Sigmoid colon (tissue), 7 donors: Measurements from ENCODE around the gene GTF3C2. TPM values are rescaled to one million over a fixed set of nuclear protein-coding genes. Genes with fewer than 3 reads are reported as not detected.
"Not testable (repeated sequence)": the region's sequence is repeated elsewhere in the genome, so short reads cannot be mapped to it uniquely, and the experiment has no call there.

Experiments
- DNase-seq: peaks from one replicate; pipeline ENCODE4 v3.0.0-alpha.2; 2019
- H3K27ac ChIP-seq, 4 donors: fragments of 200-600 bp; sonication (generic); one replicate each; pipeline ENCODE4 v1.5.1; 2016 to 2019; ENCODE audit warnings: mild to moderate bottlenecking in 1 of 4
- H3K27me3 ChIP-seq, 3 donors: fragments of 200-600 bp; sonication (generic); one replicate each; pipeline ENCODE4 v1.5.1; 2019; ENCODE audit warnings: mild to moderate bottlenecking in 1 of 3
- H3K36me3 ChIP-seq, 4 donors: fragments of 200-600 bp; sonication (generic); one replicate each; pipeline ENCODE4 v1.5.1; 2016 to 2019
- H3K4me1 ChIP-seq, 4 donors: fragments of 200-600 bp; sonication (generic); one replicate each; pipeline ENCODE4 v1.5.1; 2017 to 2019
- H3K4me3 ChIP-seq, 4 donors: fragments of 200-600 bp; sonication (generic); one replicate each; pipeline ENCODE4 v1.5.1; 2017 to 2019; ENCODE audit warnings: mild to moderate bottlenecking in 2 of 4, moderate library complexity in 1 of 4
- H3K9me3 ChIP-seq, 4 donors: fragments of 200-600 bp in 3 of 4; sonication (generic) in 3 of 4; one replicate each; pipeline versions ENCODE4 v1.5.1 to v1.6.1; 2013 to 2019
- CTCF ChIP-seq, 4 experiments: fragments of 450-650 bp in 3 of 4; fragments of 200-600 bp in 1 of 4; IDR thresholded peaks; one replicate each; pipeline ENCODE4 v1.5.1; 2016 to 2019; ENCODE audit warnings: antibody characterized with exemption in 4 of 4, mild to moderate bottlenecking in 3 of 4, moderate library complexity in 2 of 4
- EP300 ChIP-seq, 4 donors: sonication (generic); formaldehyde crosslinking; IDR thresholded peaks; one replicate each; pipeline ENCODE4 v1.6.1; 2017; ENCODE audit warnings: antibody characterized with exemption in 4 of 4
- POLR2A ChIP-seq, 2 donors: fragments of 450-650 bp; IDR thresholded peaks; one replicate each; pipeline ENCODE4 v1.6.1; 2016; ENCODE audit warnings: antibody characterized with exemption in 2 of 2, mild to moderate bottlenecking in 2 of 2, moderate library complexity in 2 of 2
- POLR2AphosphoS5 ChIP-seq, 4 donors: sonication (generic); formaldehyde crosslinking; IDR thresholded peaks; one replicate each; pipeline ENCODE4 v1.6.1; 2017; ENCODE audit warnings: antibody characterized with exemption in 4 of 4
- WGBS, 2 donors: extraction: QIAGEN DNeasy Blood & Tissue Kit; methylation state at CpG; one replicate each; pipeline ENCODE4 v1.1.7; 2013; 5-methylcytosine and 5-hydroxymethylcytosine counted together
- intact Hi-C: fragments of 100-400 bp; cut with DNase I; formaldehyde crosslinking; loops from one replicate; pipeline ENCODE4 v1.15.1; 2023
- polyA plus RNA-seq, 3 donors: library from polyadenylated mRNA; stranded (reverse); fragments of 200-250 nt; gene quantifications; one replicate each; pipeline ENCODE4 v1.2.3, GENCODE V29; 2013
- total RNA-seq, 4 donors: library from RNA; depleted of rRNA; stranded (reverse); fragments of >200 nt; gene quantifications; one replicate each; pipeline ENCODE4 v1.1.0, GENCODE V29; 2016
- donor health status: healthy with polysubstance abuse.
- donor health status: Bipolar disorder and iron deficiency.
- donor health status: healthy.

GTF3C2 gene
- total and polyA plus RNA-seq, 7 donors, result 23.3 to 46.5 (median 29.3) TPM

GRCh38 chr2:27354597-27354927 lies 2.0 kb downstream of the GTF3C2 start:
- intact Hi-C loops, result loop anchor here (10.0 kb wide), 1 partner anchor 140 kb away; the partner anchor contains the start of genes ATRAID, CAD and SLC5A6
- no peak for DNase-seq
- H3K27me3 ChIP-seq, result no peaks in the 10 kb centered on the region
- 89 to 91% methylated on average over 7 of the region's 7 CpGs for WGBS, 2 donors
- no peak overlapping the region for H3K4me3 ChIP-seq
- no peak overlapping the region for H3K27ac ChIP-seq
- TF ChIP-seq CTCF (IDR thresholded peaks at IDR 0.05) (no peak), POLR2AphosphoS5 (IDR thresholded peaks at IDR 0.05) (no peak), POLR2A (IDR thresholded peaks at IDR 0.05) (no peak), EP300 (IDR thresholded peaks at IDR 0.05) (no peak)
- H3K36me3 ChIP-seq, result peaks cover 0 to 5% (median 0%) of the 10 kb centered on the region in 4 donors
- peaks cover 0 to 38% (median 34%) of the 10 kb centered on the region in 4 donors for H3K4me1 ChIP-seq
- H3K9me3 ChIP-seq, result no peaks in the 10 kb centered on the region

DNA sequence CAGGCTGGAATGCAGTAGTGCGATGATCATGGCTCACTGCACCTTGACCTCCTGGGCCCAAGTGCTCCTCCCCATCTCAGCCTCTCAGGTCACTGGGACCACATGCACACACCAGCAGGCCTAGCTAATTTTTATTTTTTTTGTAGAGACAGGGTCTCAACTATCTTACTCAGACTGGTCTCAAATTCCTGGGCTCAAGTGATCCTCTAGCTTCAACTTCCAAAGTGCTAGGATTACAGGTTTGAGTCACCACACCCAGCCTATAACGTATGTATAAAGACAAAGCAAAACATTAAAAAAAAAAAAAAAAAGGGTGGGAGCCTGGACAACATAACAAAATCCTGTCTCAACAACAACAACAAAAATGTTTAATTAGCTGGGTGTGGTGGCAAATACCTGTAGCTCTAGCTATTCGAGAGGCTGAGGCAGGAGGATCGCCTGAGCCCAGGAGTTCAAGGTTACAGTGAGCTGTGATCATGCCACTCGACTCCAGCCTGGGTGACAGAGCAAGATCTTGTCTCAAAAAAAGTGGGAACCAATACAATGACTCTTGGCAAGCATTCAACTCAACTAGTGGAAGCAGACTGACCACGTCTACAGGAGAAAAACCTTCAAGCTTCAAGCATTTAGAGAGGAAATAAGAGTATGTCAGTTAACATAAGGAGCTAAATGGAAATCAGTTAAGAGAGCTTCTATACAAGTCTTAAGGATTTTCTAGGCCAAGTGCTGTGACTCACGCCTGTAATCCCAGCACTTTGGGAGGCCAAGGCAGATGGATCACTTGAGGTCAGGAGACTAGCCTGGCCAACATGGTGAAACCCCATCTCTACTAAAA lies 2.6 kb downstream of the GTF3C2 start:
- Histone ChIP-seq H3K4me1 (peaks cover 0 to 38% (median 34%) of the 10 kb centered on the region in 4 donors), H3K27ac (no peak overlapping the region), H3K9me3 (no peaks in the 10 kb centered on the region), H3K36me3 (peaks cover 0 to 5% (median 0%) of the 10 kb centered on the region in 4 donors), H3K27me3 (no peaks in the 10 kb centered on the region), H3K4me3 (no peak overlapping the region)
- no peak for DNase-seq
- TF ChIP-seq POLR2A (IDR thresholded peaks at IDR 0.05), result no peak
- TF ChIP-seq POLR2AphosphoS5 (IDR thresholded peaks at IDR 0.05), result no peak
- TF ChIP-seq EP300 (IDR thresholded peaks at IDR 0.05), result no peak
- intact Hi-C loops, result loop anchor here (10.0 kb wide), 1 partner anchor 139 kb away; the partner anchor contains the start of genes ATRAID, CAD and SLC5A6
- WGBS, 2 donors, result 45 to 79% methylated on average over 7 of the region's 7 CpGs

DNA sequence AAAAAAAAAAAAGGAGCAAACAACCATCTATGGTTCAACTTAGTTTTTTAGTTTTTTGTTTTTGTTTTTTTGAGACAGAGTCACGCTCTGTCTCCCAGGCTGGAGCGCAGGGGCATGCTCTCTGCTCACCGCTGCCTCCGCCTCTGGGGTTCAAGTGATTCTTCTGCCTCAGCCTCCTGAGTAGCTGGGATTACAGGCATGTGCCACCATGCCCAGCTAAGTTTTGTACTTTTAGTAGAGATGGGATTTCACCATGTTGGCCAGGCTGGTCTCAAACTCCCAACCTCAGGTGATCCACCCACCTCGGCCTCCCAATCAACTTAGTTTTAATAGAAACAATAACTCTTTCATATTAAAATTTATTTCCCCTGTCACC lies 3.2 kb downstream of the GTF3C2 start:
- intact Hi-C loops, result loop anchor here (10.0 kb wide), 1 partner anchor 139 kb away; the partner anchor contains the start of genes ATRAID, CAD and SLC5A6
- H3K36me3 ChIP-seq, H3K9me3 ChIP-seq, H3K4me3 ChIP-seq, H3K27ac ChIP-seq, H3K27me3 ChIP-seq, DNase-seq: not testable (repeated sequence)
- WGBS, 2 donors, result 88 to 95% methylated on average over 5 of the region's 5 CpGs
- H3K4me1 ChIP-seq, result peaks cover 0 to 37% (median 32%) of the 10 kb centered on the region in 4 donors

- H3K4me1 ChIP-seq, result peaks cover 0 to 26% (median 21%) of the 10 kb centered on the region in 4 donors
- intact Hi-C loops, result loop anchor here (10.0 kb wide), 1 partner anchor 137 kb away; the partner anchor contains the start of genes ATRAID, CAD and SLC5A6
- peaks cover 0 to 5% (median 0%) of the 10 kb centered on the region in 4 donors for H3K36me3 ChIP-seq
- 77 to 88% methylated on average over 6 of the region's 6 CpGs for WGBS, 2 donors
- no peak for TF ChIP-seq POLR2AphosphoS5 (IDR thresholded peaks at IDR 0.05)
- no peak for TF ChIP-seq EP300 (IDR thresholded peaks at IDR 0.05)
- TF ChIP-seq POLR2A (IDR thresholded peaks at IDR 0.05), result no peak
- TF ChIP-seq CTCF (IDR thresholded peaks at IDR 0.05), result no peak
- no peaks in the 10 kb centered on the region for H3K9me3 ChIP-seq
- H3K4me3 ChIP-seq, result no peak overlapping the region
- no peak for DNase-seq
- H3K27me3 ChIP-seq, result no peaks in the 10 kb centered on the region
- no peak overlapping the region for H3K27ac ChIP-seq
These were observed 4.6 kb downstream of the GTF3C2 start for GRCh38 chr2:27351802-27352598.

DNA sequence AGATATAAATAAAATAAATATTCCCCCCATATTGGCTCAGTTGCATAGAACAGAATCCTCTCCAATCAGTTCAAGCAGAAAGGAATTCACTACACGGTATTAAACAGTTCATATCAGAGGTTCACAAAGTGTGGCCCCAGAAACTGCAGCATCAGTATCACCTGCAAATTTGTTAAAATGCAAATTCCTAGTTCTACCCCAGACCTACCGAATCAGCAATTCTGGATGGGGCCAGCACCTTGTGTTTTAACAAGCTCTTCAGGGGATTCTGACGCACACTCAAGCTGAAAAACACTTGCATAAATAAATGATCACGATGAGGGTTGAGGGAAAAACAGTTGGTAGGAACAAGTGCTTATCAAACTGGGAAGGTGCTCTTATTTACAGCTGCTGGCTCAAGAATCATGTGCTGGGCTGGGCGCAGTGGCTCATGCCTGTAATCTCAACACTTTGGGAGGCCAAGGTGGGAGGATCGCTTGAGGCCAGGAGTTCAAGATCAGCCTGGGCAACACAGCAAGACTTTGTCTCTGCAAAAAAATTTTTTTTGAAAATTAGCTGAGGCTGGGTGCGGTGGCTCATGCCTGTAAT lies 6.4 kb downstream of the GTF3C2 start:
- Histone ChIP-seq H3K27me3 (no peaks in the 10 kb centered on the region), H3K4me1 (peaks cover 0 to 17% (median 12%) of the 10 kb centered on the region in 4 donors), H3K27ac (no peak overlapping the region), H3K4me3 (no peak overlapping the region), H3K36me3 (peaks cover 0 to 5% (median 0%) of the 10 kb centered on the region in 4 donors), H3K9me3 (no peaks in the 10 kb centered on the region)
- intact Hi-C loops, result loop anchor here (10.0 kb wide), 1 partner anchor 135 kb away; the partner anchor contains the start of genes ATRAID, CAD and SLC5A6
- TF ChIP-seq EP300 (IDR thresholded peaks at IDR 0.05) (no peak), POLR2A (IDR thresholded peaks at IDR 0.05) (no peak)
- 91 to 93% methylated on average over 7 of the region's 7 CpGs for WGBS, 2 donors
- DNase-seq, result no peak
